Brain microvascular endothelial cell (primary cell): Measurements from ENCODE around the gene PLA2G2F.

Experiments
- DNase-seq: peaks from one replicate; pipeline ENCODE4 v3.0.0-alpha.2; 2020
- H3K27ac ChIP-seq: fragments of 250-450 bp; sonication (Bioruptor Pico); 2 replicates; pipeline ENCODE4 v1.5.1; 2020; ENCODE audit warnings: mild to moderate bottlenecking, moderate library complexity
- H3K27me3 ChIP-seq: fragments of 250-450 bp; sonication (Bioruptor Pico); replicated peaks from 2 replicates; pipeline ENCODE4 v1.5.1; 2020; ENCODE audit warnings: mild to moderate bottlenecking
- H3K36me3 ChIP-seq: fragments of 250-450 bp; sonication (Bioruptor Pico); replicated peaks from 2 replicates; pipeline ENCODE4 v1.5.1; 2020; ENCODE audit warnings: mild to moderate bottlenecking
- H3K4me3 ChIP-seq: 2 replicates; pipeline ENCODE4 v1.5.1; 2011; ENCODE audit warnings: low read depth, mild to moderate bottlenecking, control low read depth, low read length, moderate library complexity
- CTCF ChIP-seq: IDR thresholded peaks from 2 replicates; pipeline ENCODE4 v1.5.1; 2011; ENCODE audit warnings: low read depth, mild to moderate bottlenecking, moderate library complexity, low read length, control low read depth, inconsistent platforms; ENCODE audit errors: missing control alignments
- in situ Hi-C: cut with HindIII; loops from 2 replicates; pipeline ENCODE4 v1.10.0; 2017; ENCODE audit warnings: low sequenced_read_pairs, low pct_ligation_motif_present

Gene PLA2G2F

GRCh38 chr1:20198296-20198695 is 59.2 kb downstream of the PLA2G2F start:
- H3K36me3 ChIP-seq: no peaks in the 10 kb centered on the region
- no peak overlapping the region for H3K4me3 ChIP-seq
- H3K27me3 ChIP-seq: peaks cover 6% of the 10 kb centered on the region
- H3K27ac ChIP-seq: no peak overlapping the region
- in situ Hi-C loops: no loop called here
- TF ChIP-seq CTCF: no peak
- DNase-seq: no peak

- no peaks in the 10 kb centered on the region for H3K36me3 ChIP-seq
- in situ Hi-C loops: no loop called here
- peaks cover 6% of the 10 kb centered on the region for H3K27me3 ChIP-seq
- no peak overlapping the region for H3K27ac ChIP-seq
- TF ChIP-seq CTCF: no peak
- no peak overlapping the region for H3K4me3 ChIP-seq
- DNase-seq: no peak
These were observed 59.8 kb downstream of the PLA2G2F start for GRCh38 chr1:20198918-20199317.

- Histone ChIP-seq H3K4me3 (no peak overlapping the region), H3K36me3 (no peaks in the 10 kb centered on the region), H3K27me3 (peaks cover 3% of the 10 kb centered on the region), H3K27ac (no peak overlapping the region)
- in situ Hi-C loops: no loop called here
- no peak for TF ChIP-seq CTCF
- DNase-seq: no peak
These were observed 60.3 kb downstream of the PLA2G2F start for GRCh38 chr1:20199403-20199802.

- in situ Hi-C loops: no loop called here
- Histone ChIP-seq H3K36me3 (no peaks in the 10 kb centered on the region), H3K27ac (no peak overlapping the region), H3K27me3 (peaks cover 2% of the 10 kb centered on the region), H3K4me3 (no peak overlapping the region)
- no peak for DNase-seq
- TF ChIP-seq CTCF: no peak
These were observed 60.7 kb downstream of the PLA2G2F start for GRCh38 chr1:20199840-20200239.
